Erythroblast (primary cell): ENCODE measurements around the gene OR14I1.

Experiments used
- GATA1 ChIP-seq: IDR thresholded peaks from 2 replicates; pipeline ENCODE4 v1.6.1; 2011; ENCODE audit warnings: low read depth, mild to moderate bottlenecking, control low read depth, low read length, moderate library complexity
- POLR2A ChIP-seq: IDR thresholded peaks from 2 replicates; pipeline ENCODE4 v1.6.1; 2011; ENCODE audit warnings: mild to moderate bottlenecking, low read length

- TF ChIP-seq POLR2A = no peak
- no peak for TF ChIP-seq GATA1
These were observed 4.7 kb downstream of the OR14I1 start for GRCh38 chr1:248697907-248698306.
